Subcutaneous adipose tissue (tissue), 4 donors: ENCODE data around the gene DSG3. TPM values are rescaled to one million over a fixed set of nuclear protein-coding genes. Genes with fewer than 3 reads are reported as not detected.

Experiments used
- CTCF ChIP-seq: fragments of 450-650 bp; IDR thresholded peaks from one replicate; pipeline ENCODE4 v1.5.1; 2016; ENCODE audit warnings: low read depth, mild to moderate bottlenecking, control low read depth, antibody characterized with exemption, moderate library complexity
- total RNA-seq, 4 donors: library from RNA; depleted of rRNA; stranded (reverse); fragments of >200 nt; gene quantifications; one replicate each; pipeline ENCODE4 v1.1.0, GENCODE V29; 2016

Gene DSG3
- total RNA-seq, 4 donors from 2014 or later, result not detected

DNA sequence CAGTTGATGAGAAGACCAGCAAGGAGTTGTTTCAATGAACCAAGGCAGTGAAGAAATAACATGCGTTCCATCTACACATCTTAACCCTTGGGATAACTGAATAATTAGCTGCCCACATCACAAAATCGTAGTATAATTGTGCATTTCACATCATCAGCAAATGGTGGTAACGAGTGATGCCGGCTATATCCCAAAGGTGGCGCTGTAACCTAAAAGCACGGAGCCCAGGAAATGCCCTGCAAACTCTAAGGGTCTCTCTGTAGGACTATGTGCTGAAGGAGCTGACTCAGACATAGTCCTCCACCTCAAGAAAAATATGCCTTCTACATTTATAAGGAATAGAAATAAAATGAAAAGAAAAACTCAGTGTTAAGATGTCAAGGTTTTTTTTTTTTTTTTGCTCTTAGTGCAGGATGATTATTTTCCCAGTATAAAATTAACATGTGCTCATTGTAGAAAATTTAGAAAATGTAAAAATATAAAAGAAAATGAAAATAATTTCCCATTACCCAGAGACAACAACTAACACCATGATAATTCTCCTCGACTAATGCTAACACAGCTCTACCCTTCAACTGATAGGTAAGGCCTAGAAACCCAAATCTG is 23.1 kb upstream of the DSG3 start:
- TF ChIP-seq CTCF, result no peak

DNA sequence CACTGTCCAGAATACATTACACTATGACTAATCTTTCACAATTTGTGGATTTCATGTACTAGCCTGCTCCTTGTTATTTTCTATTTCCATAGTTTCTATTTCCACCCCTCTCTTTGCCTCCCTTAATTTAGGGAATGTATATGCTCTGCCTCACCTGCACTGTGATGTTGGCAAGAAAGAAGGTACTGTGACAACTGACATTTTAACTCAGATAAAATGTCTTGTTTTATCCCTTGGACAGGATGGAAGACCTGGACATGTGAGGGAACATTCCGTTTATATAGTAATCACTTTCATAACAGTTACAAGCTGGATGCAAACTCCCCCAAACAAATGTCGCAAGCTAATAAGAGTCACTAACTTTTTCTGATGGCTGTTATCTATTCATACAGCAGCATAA is 21.5 kb upstream of the DSG3 start:
- no peak for TF ChIP-seq CTCF

DNA sequence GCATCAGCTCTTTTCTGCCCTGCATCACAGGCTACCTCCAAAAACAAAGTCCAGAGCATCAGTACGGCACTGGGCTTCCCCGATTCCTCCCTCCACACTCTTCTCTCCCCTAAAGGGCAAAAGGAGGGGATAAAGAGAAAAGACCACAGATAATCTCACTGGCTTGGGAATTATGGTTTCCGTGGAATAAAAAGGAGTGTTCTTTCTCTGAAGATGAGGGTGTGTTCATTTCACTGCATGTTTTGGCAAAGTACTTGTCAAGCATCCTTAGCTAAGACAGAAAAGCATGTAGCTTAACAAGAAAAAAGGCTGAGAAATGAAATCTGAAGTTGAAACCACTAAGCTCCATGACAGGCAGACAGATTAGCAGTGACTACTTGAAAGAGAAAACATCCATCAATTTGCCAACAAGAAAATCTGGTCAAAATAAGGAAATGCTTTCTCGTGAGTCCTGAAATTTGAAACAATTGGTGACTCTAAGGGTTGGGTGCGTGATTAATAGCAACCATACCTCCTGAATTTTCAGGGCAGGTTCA is 20.6 kb upstream of the DSG3 start:
- TF ChIP-seq CTCF, result no peak

GRCh38 chr18:31428211-31428610 is 19.3 kb upstream of the DSG3 start:
- TF ChIP-seq CTCF, result no peak

- TF ChIP-seq CTCF, result no peak
These were observed 17.9 kb upstream of the DSG3 start for GRCh38 chr18:31429623-31430022.

GRCh38 chr18:31430072-31430471 is 17.5 kb upstream of the DSG3 start:
- no peak for TF ChIP-seq CTCF

DNA sequence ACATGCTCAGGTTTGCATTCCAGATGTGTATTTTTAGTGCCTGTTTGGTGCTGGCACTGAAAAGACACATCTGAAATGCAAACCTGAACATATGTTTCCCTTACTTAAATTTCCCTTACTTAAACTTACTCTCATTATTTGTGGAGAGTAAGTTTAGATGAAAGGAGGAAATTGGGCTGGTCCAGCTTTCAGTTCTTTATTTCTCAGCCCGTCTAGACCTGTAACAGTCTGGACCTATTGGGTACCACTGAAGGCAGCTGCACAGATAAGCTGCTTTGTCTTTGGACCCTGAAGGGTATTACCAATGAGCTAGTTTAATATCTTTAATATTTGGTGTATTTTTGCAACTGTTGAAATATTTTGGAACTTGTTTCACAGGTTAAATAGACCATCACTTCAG is 17.0 kb upstream of the DSG3 start:
- TF ChIP-seq CTCF, result no peak
